HL-60 (cell line): ENCODE measurements around the gene CTU1.

Source experiments
- GABPA ChIP-seq: IDR thresholded peaks from 2 replicates; pipeline ENCODE4 v1.6.1; 2012; ENCODE audit warnings: low read depth
- POLR2AphosphoS5 ChIP-seq: IDR thresholded peaks from 2 replicates; pipeline ENCODE4 v1.6.1; 2012; ENCODE audit warnings: low read depth
- TF ChIP-seq, protein P1 (sequence below): IDR thresholded peaks from one replicate; pipeline ENCODE4 v1.5.1; 2011; ENCODE audit warnings: low read length, control low read depth, inconsistent platforms; ENCODE audit not compliant: insufficient read depth

DNA sequence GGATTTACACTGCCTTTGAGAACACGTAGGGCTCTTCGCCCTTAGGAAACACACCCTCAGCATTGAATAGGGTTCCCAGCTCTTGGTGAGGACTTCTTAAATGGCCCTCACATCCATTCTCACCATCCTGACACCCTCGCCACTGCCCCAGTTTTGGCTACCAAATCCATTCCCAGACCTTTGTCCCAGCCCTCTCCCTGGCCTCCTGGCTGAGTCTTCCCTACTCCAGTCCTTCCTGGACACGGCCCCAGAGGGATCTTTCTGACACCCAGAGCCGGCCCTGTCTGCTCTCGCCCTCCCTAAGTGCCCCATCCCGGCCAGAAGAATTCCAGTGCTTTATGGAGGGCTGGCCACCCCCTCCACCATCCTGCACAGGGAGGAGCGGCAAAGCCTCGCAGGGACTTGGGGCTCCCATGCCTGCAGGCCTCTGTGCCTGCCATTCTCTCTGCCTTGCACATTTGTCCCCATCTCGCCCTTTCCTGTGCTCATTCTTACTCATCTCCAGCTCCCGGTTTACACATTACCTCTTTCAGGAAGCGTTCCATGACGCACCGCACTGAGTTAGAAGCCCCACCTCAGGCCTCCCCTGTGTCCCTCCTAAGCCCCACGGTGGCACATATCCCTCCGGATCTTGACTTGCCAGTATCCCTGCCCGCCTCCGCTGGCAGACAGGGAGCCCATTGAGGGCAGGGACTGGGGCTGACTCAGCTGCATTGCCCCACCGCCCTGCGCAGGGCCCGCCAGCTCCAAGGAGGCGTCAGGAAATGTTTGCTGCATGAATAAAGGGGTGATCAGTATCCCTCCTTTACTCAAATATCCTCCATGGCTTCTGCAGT lies 14.5 kb downstream of the CTU1 start:
- TF ChIP-seq, protein P1, sequence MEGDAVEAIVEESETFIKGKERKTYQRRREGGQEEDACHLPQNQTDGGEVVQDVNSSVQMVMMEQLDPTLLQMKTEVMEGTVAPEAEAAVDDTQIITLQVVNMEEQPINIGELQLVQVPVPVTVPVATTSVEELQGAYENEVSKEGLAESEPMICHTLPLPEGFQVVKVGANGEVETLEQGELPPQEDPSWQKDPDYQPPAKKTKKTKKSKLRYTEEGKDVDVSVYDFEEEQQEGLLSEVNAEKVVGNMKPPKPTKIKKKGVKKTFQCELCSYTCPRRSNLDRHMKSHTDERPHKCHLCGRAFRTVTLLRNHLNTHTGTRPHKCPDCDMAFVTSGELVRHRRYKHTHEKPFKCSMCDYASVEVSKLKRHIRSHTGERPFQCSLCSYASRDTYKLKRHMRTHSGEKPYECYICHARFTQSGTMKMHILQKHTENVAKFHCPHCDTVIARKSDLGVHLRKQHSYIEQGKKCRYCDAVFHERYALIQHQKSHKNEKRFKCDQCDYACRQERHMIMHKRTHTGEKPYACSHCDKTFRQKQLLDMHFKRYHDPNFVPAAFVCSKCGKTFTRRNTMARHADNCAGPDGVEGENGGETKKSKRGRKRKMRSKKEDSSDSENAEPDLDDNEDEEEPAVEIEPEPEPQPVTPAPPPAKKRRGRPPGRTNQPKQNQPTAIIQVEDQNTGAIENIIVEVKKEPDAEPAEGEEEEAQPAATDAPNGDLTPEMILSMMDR, result no peak
- TF ChIP-seq POLR2AphosphoS5 (no peak), GABPA (no peak)
